Subcutaneous preadipocyte (primary cell): ENCODE measurements around the gene XRCC4. TPM values are rescaled to one million over a fixed set of nuclear protein-coding genes. Genes with fewer than 3 reads are reported as not detected.
A peak's percentile ranks its signal among the peaks of the same experiment; 100 is the strongest.

Experiments used
- small RNA-seq: library from RNA; depleted of rRNA; stranded (forward); fragments of <200 nt; gene quantifications from one replicate; pipeline ENCODE3, GENCODE V24; 2012
- total RNA-seq: library from RNA; depleted of rRNA; stranded (reverse); fragments of >200 nt; gene quantifications from 2 replicates; pipeline ENCODE4 v1.2.3, GENCODE V29; 2012

XRCC4 gene
- 11.4 and 12.5 TPM in 2 replicates for total RNA-seq

DNA sequence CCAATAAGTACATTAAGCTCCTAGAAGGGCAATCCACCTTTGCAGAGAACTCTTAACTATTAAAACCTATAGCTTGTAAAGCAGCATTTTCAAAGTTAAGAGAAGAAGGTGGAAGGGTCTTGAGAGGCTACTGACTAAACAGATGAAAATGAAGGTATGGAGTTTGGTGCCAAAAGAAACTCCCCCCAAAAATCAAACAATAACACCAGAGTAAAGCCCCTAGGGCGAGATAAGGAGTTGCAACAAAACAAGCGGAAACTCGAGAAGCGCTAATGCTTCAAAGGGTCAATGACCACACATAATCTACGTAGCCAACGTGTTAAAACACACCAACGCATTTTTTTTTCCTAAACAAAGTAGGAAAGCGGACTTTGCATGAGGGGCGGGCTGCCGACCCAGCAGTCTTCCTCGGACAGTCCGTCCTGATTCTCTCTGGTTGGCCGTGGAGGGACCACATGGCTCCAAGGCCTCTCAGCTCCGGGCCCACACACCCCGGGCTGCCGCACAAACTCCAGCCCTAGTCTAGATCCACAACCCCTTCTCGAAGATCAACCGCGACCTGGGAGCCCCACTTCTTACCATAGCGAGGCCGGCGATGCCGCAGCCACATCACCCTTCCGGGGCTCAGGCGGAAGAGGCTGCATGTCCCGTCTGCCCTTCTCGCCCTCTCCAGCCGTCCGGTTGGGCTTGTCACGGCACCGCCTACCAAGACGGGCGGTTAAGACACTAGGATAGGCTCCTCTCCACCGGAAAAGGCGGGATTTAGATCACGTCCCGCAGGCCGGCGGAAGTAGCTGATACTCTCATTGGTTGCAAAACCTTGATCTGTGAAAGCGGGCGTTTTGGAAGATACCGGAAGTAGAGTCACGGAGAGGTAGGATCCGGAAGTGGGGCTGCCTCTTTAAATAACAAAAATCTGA, at the start of gene XRCC4, which contains the start of gene TMEM167A:
Gene XRCC4 (plus strand): TSS at position 806 of the 920 bp plus-strand sequence. CDS start 27,373 bp downstream, outside the sequence.
Gene TMEM167A (minus strand): TSS at position 653 of the 920 bp plus-strand sequence. CDS start 71 bp downstream, at position 582.

Small RNA genes lying within 50 kb of the gene (small RNA-seq; reads per million reads assigned to genes)
- gene SCARNA18: 122 reads per million, percentile 99 among the genes with 10 or more reads in this experiment

Other genes with a start within 250 kb of the XRCC4 start
- 41.5 and 43.6 TPM in 2 replicates for gene TMEM167A, start 153 bp upstream of the XRCC4 start, total RNA-seq